ENCODE results near the gene FXYD7. TPM values are rescaled to one million over a fixed set of nuclear protein-coding genes. Genes with fewer than 3 reads are reported as not detected.

The FXYD7 gene
- total and polyA plus RNA-seq, 9 of the 15 experiments (the other 6 are each of a cell fraction or from before 2014, with no cell fraction given), result 0.10 to 0.80 (median 0.31) TPM; not detected in 3

GRCh38 chr19:35154525-35155406 is 11.7 kb downstream of the FXYD7 start, which contains the start of gene FXYD5:
Gene FXYD5, plus strand, starts transcription at chr19:35154735. Its CDS starts 816 bp downstream, at chr19:35155551.
- no peaks in the 10 kb centered on the region for H3K27me3 ChIP-seq (ENCODE audit: control insufficient read depth in 2 of 2, insufficient read depth in 2 of 2, low read length in 2 of 2)
- H2AFZ ChIP-seq (ENCODE audit: low read depth, low read length), result peak within 1 kb of the TSS; percentile 91
- in situ Hi-C loops (cut with MboI), result no loop called here
- H3K4me3 ChIP-seq, result peak within 1 kb of the TSS; percentile 92
- peaks cover 51% of the 10 kb centered on the region for H3K79me2 ChIP-seq (ENCODE audit: control insufficient read depth, insufficient read depth, low read length)
- WGBS (ENCODE audit: insufficient coverage, low coverage, missing lambda C conversion rate), result under 1% methylated on average over 27 of the region's 49 CpGs
- CTCF ChIA-PET (ENCODE audit: low intra/inter-chr PET ratio), result no interaction called here
- DNase-seq (ENCODE audit: extremely low read depth in 1 of 4, low spot score in 3 of 4), result peak; percentile 88 to 94 (median 91)
- H3K36me3 ChIP-seq (ENCODE audit: control insufficient read depth, insufficient read depth, low read length), result peaks cover 44% of the 10 kb centered on the region
- no peaks in the 10 kb centered on the region for H3K9me3 ChIP-seq (replicated peaks; ENCODE audit: control insufficient read depth, insufficient read depth, low read depth, low read length)
- H3K27ac ChIP-seq (ENCODE audit: extremely low read depth, low read depth, low read length), result peak within 1 kb of the TSS; percentile 95
- peak; percentile 86 for FAIRE-seq
- H4K20me1 ChIP-seq (replicated peaks; ENCODE audit: control insufficient read depth, insufficient read depth, low read length), result no peaks in the 10 kb centered on the region
- peaks cover 13 to 44% of the 10 kb centered on the region in 2 experiments; a peak in 4 of 5 replicates for H3K4me1 ChIP-seq (replicated peaks in 1 of 2; ENCODE audit: control insufficient read depth in 2 of 2, insufficient read depth in 2 of 2, low read length in 2 of 2)
- peak within 1 kb of the TSS; percentile 95 for H3K4me2 ChIP-seq (ENCODE audit: insufficient read depth, low read length)
- intact Hi-C loops (cut with micrococcal nuclease), result loop anchor here (5.0 kb wide), 3 partner anchors 53 to 113 kb away; partner anchors contain the start of genes LSR and USF2
- no peaks in the 10 kb centered on the region for H3K9me1 ChIP-seq (ENCODE audit: control insufficient read depth, insufficient read depth, low read length)
- TSS peak; percentile 65 for BruUV-seq (replicated peaks)
- POLR2A ChIA-PET, result interaction anchor here (0.6 to 1.2 kb wide), 6 partner anchors 8 to 654 kb away, joined by 3 to 5 read pairs (median 3); no protein-coding TSS in a partner anchor
- peak; percentile 92 for ATAC-seq
- H3K9ac ChIP-seq (ENCODE audit: insufficient read depth in 1 of 2, low read depth in 2 of 2, low read length in 2 of 2), result peak within 1 kb of the TSS; percentile 89 to 96
- TF ChIP-seq PRDM10 (IDR thresholded peaks at IDR 0.05; ENCODE audit: partially characterized antibody) (peak; percentile 39), PRMT5 (CRISPR knock-in tag; IDR thresholded peaks at IDR 0.05) (no peak), ZNF511 (CRISPR knock-in tag; IDR thresholded peaks at IDR 0.05) (no peak), SIN3A (IDR thresholded peaks at IDR 0.05; ENCODE audit: borderline replicate concordance in 2 of 2, control insufficient read depth in 1 of 2, low read depth in 2 of 2, low read length in 2 of 2) (peak; percentile 73 to 82; a peak in 3 of 4 replicates), U2AF1 (optimal IDR thresholded peaks at IDR 0.05; ENCODE audit: low read depth, low read length) (no peak), PBX2 (CRISPR knock-in tag; IDR thresholded peaks at IDR 0.05; ENCODE audit: low read depth) (no peak), PBX2 (tag; conservative IDR thresholded peaks at IDR 0.05; ENCODE audit: low read depth) (0 out of 2 replicates have a peak, but pooled peaks have one; percentile 6)
